ENCODE data around the gene PCDH15. TPM values are rescaled to one million over a fixed set of nuclear protein-coding genes. Genes with fewer than 3 reads are reported as not detected.
"Not testable (repeated sequence)": the region's sequence is repeated elsewhere in the genome, so short reads cannot be mapped to it uniquely, and the experiment has no call there.

PCDH15 gene
- total RNA-seq, 1 donor from 2014 or later: not detected

DNA sequence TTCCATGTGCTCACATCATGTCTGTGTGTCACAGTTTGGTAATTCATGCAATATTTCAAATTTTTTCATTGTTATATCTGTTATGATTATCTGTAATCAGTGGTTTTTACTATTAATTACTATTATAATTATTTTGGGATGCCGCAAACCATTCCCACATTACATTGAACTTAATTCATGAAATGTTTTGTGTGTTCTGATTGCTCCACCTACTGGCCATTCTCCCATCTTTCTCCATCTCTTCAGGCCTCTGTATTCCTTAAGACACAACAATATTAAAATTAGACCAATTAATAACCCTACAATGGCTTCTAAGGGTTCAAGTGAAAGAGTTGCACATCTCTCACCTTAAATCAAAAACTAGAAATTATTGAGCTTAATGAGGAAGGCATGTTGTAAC is 398.5 kb downstream of the PCDH15 start:
- TF ChIP-seq, protein P1, sequence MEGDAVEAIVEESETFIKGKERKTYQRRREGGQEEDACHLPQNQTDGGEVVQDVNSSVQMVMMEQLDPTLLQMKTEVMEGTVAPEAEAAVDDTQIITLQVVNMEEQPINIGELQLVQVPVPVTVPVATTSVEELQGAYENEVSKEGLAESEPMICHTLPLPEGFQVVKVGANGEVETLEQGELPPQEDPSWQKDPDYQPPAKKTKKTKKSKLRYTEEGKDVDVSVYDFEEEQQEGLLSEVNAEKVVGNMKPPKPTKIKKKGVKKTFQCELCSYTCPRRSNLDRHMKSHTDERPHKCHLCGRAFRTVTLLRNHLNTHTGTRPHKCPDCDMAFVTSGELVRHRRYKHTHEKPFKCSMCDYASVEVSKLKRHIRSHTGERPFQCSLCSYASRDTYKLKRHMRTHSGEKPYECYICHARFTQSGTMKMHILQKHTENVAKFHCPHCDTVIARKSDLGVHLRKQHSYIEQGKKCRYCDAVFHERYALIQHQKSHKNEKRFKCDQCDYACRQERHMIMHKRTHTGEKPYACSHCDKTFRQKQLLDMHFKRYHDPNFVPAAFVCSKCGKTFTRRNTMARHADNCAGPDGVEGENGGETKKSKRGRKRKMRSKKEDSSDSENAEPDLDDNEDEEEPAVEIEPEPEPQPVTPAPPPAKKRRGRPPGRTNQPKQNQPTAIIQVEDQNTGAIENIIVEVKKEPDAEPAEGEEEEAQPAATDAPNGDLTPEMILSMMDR (IDR thresholded peaks at IDR 0.05): no peak
- Histone ChIP-seq H3K27ac (no peak overlapping the region), H3K36me3 (no peaks in the 10 kb centered on the region), H3K4me3 (no peak overlapping the region), H3K9me3 (no peaks in the 10 kb centered on the region), H3K27me3 (no peaks in the 10 kb centered on the region), H3K4me1 (no peaks in the 10 kb centered on the region)
- DNase-seq (ENCODE audit: low spot score in 2 of 2): no peak
- intact Hi-C loops (cut with DNase I): no loop called here

DNA sequence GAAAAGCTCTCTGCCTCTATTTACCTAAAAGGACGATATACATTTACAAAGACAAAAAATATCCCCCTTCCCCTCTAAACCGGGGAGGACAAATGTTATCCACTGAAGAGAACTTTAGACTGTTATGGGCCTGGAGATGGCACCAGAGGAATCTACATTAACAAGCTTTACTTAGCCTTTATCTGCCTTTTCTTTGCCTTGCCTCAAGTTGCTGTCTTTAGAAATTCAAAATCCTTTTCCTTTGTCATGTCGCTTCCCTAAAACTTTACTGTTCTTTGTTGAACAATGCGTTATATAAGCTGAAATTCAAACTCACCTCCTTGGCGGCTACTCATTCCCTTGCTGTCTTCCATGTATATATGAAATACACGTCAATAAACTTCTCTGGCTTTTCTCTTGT is 405.0 kb downstream of the PCDH15 start:
- TF ChIP-seq, protein P1 (IDR thresholded peaks at IDR 0.05): no peak
- no peak overlapping the region for H3K4me3 ChIP-seq
- H3K9me3 ChIP-seq: no peaks in the 10 kb centered on the region
- DNase-seq (ENCODE audit: low spot score in 2 of 2): no peak
- H3K27me3 ChIP-seq: no peaks in the 10 kb centered on the region
- H3K36me3 ChIP-seq: no peaks in the 10 kb centered on the region
- intact Hi-C loops (cut with DNase I): no loop called here
- no peak overlapping the region for H3K27ac ChIP-seq
- no peaks in the 10 kb centered on the region for H3K4me1 ChIP-seq

DNA sequence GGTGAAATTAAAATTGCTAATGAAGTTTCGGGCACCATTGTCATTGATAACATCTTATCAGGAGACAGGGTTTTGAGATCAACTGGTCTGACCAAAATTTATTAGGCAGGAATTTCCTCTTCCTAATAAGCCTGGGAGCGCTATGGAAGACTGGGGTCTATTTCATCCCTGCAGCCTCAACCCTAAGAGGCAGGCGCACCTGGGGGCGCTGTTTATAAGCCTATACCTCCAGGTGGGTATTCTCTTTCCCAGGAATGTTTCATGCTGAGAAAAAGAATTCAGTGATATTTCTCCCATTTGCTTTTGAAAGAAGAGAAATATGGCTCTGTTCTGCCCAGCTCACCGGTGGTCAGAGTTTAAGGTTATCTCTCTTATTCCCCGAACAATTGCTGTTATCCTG is 406.4 kb downstream of the PCDH15 start:
- H3K27ac ChIP-seq; H3K27me3 ChIP-seq; intact Hi-C loops (cut with DNase I): not testable (repeated sequence)

DNA sequence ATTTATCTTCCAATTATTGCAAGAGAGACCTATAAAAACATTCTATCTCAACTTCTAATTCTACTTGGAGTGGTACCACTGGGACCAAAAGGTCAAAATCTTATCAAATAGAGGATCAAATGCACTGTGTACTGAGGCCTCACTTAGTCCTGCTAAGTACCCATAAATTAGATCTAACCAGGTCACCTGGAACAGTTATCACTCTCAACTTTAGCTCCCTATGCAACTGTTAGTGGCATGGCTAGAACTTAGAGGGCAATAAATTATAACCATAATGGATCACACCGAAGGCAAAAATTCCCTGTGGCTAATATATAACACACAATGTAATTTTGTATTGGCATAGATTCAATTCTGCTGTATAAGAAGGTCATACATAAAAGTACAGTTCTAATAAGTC is 428.9 kb downstream of the PCDH15 start:
- no peak for DNase-seq (ENCODE audit: low spot score in 2 of 2)
- intact Hi-C loops (cut with DNase I): no loop called here
- H3K4me3 ChIP-seq: no peak overlapping the region
- no peaks in the 10 kb centered on the region for H3K9me3 ChIP-seq
- H3K27ac ChIP-seq: no peak overlapping the region
- TF ChIP-seq, protein P1 (IDR thresholded peaks at IDR 0.05): no peak
- no peaks in the 10 kb centered on the region for H3K36me3 ChIP-seq
- no peaks in the 10 kb centered on the region for H3K4me1 ChIP-seq
- H3K27me3 ChIP-seq: no peaks in the 10 kb centered on the region

More for the DNA sequence above, 406.4 kb downstream of the PCDH15 start:
- not testable (repeated sequence) for H3K4me1 ChIP-seq; DNase-seq (ENCODE audit: low spot score in 2 of 2); H3K9me3 ChIP-seq; H3K4me3 ChIP-seq; H3K36me3 ChIP-seq

DNA sequence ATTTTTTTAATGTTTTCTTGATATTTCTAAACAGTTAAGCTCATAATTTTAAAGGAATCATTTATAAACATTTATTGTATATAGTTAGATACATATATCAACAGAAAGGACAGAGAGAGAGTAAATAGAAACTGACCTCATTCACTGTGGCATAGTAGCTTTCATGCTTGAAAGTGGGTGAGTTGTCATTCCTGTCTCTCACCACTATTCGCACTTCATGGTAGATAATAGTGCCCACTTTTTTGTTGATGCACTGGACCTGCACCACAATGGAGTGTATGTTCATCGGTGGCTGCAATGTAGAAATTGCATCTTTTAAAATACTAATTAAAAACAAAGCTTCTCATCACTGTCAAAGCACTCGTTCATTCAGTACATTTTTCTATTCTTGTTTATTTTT is 432.0 kb downstream of the PCDH15 start:
- intact Hi-C loops (cut with DNase I): no loop called here
- no peak for DNase-seq (ENCODE audit: low spot score in 2 of 2)
- H3K4me1 ChIP-seq: no peaks in the 10 kb centered on the region
- no peaks in the 10 kb centered on the region for H3K27me3 ChIP-seq
- TF ChIP-seq, protein P1 (IDR thresholded peaks at IDR 0.05): no peak
- no peaks in the 10 kb centered on the region for H3K36me3 ChIP-seq
- H3K9me3 ChIP-seq: no peaks in the 10 kb centered on the region
- no peak overlapping the region for H3K27ac ChIP-seq
- H3K4me3 ChIP-seq: no peak overlapping the region

DNA sequence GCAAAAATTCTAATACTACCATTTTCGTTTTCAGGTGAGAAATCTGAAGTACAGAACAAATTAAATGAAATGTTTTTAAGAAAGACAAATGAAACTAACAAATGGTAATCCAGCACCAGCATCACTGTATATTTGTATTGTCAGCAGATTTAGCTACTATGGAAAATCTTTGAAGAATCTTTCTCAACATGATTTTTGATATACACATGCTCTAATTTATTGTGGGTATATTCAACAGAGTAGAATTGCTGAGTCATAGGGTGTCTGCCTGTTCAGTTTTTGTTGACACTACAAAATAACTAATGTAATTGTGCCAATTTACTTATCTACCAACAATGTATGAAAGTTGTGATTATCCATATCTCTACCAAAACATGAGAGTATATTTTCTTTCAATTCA is 437.6 kb downstream of the PCDH15 start:
- TF ChIP-seq, protein P1 (IDR thresholded peaks at IDR 0.05): no peak
- H3K27ac ChIP-seq: no peak overlapping the region
- H3K4me3 ChIP-seq: no peak overlapping the region

More for the DNA sequence above, 437.6 kb downstream of the PCDH15 start:
- Histone ChIP-seq H3K27me3 (no peaks in the 10 kb centered on the region), H3K9me3 (peaks cover 0 to 3% of the 10 kb centered on the region in 2 donors), H3K4me1 (no peaks in the 10 kb centered on the region), H3K36me3 (no peaks in the 10 kb centered on the region)
- intact Hi-C loops (cut with DNase I): no loop called here
- DNase-seq (ENCODE audit: low spot score in 2 of 2): no peak
